VCaP (cell line): ENCODE data around the gene HS6ST3.

Experiments
- H3K27ac ChIP-seq: fragments of 450-650 bp; 2 replicates; pipeline ENCODE4 v1.5.1; 2017
- TF ChIP-seq, protein P1 (sequence below): fragments of 450-650 bp; conservative IDR thresholded peaks from 2 replicates; pipeline ENCODE4 v1.5.1; 2017; ENCODE audit warnings: mild to moderate bottlenecking, moderate library complexity

The HS6ST3 gene

DNA sequence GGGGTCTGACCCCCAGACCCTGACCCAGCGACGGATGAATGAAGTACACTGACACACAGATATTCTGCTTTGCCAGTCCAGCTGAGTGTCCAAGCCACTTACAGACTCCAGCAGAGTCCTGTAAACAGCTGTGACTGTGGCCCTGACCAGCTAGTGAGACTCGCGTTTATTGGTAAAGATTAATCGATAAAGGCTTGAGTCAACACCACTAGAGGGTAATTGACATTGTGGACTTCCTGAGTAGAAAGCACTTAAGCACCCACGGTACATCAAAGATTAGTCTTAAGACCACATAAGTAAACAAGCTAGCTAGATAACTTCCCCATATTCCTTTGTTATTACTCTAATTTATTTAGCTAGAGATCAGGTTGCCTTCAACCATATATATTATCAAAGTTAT, 758.4 kb downstream of the HS6ST3 start:
- TF ChIP-seq, protein P1, sequence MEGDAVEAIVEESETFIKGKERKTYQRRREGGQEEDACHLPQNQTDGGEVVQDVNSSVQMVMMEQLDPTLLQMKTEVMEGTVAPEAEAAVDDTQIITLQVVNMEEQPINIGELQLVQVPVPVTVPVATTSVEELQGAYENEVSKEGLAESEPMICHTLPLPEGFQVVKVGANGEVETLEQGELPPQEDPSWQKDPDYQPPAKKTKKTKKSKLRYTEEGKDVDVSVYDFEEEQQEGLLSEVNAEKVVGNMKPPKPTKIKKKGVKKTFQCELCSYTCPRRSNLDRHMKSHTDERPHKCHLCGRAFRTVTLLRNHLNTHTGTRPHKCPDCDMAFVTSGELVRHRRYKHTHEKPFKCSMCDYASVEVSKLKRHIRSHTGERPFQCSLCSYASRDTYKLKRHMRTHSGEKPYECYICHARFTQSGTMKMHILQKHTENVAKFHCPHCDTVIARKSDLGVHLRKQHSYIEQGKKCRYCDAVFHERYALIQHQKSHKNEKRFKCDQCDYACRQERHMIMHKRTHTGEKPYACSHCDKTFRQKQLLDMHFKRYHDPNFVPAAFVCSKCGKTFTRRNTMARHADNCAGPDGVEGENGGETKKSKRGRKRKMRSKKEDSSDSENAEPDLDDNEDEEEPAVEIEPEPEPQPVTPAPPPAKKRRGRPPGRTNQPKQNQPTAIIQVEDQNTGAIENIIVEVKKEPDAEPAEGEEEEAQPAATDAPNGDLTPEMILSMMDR, result no peak
- H3K27ac ChIP-seq, result peak overlapping the region; percentile 41

GRCh38 chr13:96849091-96849490, 759.2 kb downstream of the HS6ST3 start:
- TF ChIP-seq, protein P1, result no peak
- peak overlapping the region; percentile 41 for H3K27ac ChIP-seq

DNA sequence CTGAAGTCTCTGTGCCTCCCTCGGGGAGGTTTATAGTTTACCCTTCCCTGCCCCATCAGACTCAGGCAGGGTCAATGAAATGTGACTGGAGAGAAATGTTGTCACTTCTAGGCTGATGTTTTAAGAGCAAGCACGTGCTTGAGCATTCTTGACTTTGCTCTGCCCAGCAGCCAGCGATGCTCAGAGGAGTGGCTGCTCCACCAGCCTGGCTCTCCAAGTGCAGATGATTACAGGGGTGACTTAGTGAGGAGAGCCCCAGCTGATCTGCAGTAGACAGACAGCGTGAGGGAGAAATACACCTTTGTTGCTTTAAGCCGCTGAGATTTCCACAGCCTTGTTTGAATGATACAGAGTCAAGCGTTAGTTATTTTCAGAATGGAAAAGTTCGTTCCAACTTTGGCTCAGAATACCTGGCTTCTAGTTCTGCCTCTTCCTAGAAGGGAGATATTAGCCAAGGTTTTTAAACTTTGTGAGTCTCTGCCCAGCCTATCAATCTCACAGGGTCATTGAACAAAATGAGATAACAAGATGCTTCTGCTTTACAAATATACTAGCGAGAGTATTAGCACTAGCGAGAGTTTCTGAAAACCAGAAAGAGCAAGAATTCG, 760.7 kb downstream of the HS6ST3 start:
- no peak overlapping the region for H3K27ac ChIP-seq
- TF ChIP-seq, protein P1, result no peak

DNA sequence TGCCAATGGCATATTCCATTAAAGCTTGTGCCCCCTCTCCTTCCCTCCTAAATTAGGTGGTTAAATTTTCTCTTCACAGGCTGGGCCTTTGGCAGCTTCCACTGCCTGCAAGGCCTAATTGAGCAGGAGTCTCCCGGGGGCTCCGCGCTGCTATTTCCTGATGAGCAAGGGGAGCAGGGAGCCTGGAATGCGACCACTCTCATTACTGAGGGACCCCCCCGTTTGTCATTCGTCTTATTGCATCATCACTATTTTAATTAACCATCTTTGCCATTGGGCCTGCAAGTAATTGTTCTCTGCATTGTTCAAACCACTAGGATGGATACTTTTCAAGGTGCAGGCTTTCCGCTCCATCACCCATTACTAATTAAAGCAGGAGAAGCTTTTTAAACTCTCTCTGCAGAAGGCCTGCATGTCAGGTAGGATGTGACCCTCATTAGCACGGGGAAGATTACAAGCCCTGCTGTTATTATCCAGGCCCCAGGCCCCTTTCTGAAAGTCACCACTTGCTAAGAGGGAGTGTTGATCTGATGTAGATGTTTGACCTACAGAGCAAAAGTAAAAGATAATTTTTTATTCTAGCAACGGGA, 762.0 kb downstream of the HS6ST3 start:
- H3K27ac ChIP-seq, result no peak overlapping the region
- TF ChIP-seq, protein P1, result no peak

GRCh38 chr13:96858133-96858826, 768.4 kb downstream of the HS6ST3 start:
- H3K27ac ChIP-seq, result no peak overlapping the region
- TF ChIP-seq, protein P1, result no peak

- no peak overlapping the region for H3K27ac ChIP-seq
- TF ChIP-seq, protein P1, result no peak
Observed at GRCh38 chr13:96860882-96861281, 771.0 kb downstream of the HS6ST3 start.

GRCh38 chr13:96862093-96862492, 772.2 kb downstream of the HS6ST3 start:
- TF ChIP-seq, protein P1, result no peak
- no peak overlapping the region for H3K27ac ChIP-seq
